Naive B cell (primary cell): ENCODE measurements around the gene TFDP1. TPM values are rescaled to one million over a fixed set of nuclear protein-coding genes. Genes with fewer than 3 reads are reported as not detected.

ENCODE experiments used
- ATAC-seq, 2 donors: fragments of 150-1000 bp; cut with Tn5 transposase; 2 replicates each; pipeline ENCODE4 v1.10.0; 2021; ENCODE audit warnings: low read depth in 2 of 2, mild to moderate bottlenecking in 2 of 2, moderate library complexity in 2 of 2
- DNase-seq: peaks from one replicate; pipeline ENCODE4 v3.0.0; 2022
- H3K27ac Mint-ChIP-seq, 6 donors: one replicate each; pipeline ENCODE4 v1.8.0; 2020 to 2022; ENCODE audit warnings: mild to moderate bottlenecking in 6 of 6, mixed read lengths in 6 of 6, moderate library complexity in 5 of 6, inconsistent platforms in 2 of 6
- H3K27me3 Mint-ChIP-seq, 3 donors: one replicate each; pipeline ENCODE4 v1.8.0; 2021 to 2022; ENCODE audit warnings: mixed read lengths in 3 of 3, mild to moderate bottlenecking in 1 of 3
- H3K36me3 Mint-ChIP-seq, 2 donors: one replicate each; pipeline ENCODE4 v1.8.0; 2020 to 2022; ENCODE audit warnings: mixed read lengths in 2 of 2, inconsistent platforms in 1 of 2, mild to moderate bottlenecking in 1 of 2
- H3K4me1 Mint-ChIP-seq, 3 donors: one replicate each; pipeline ENCODE4 v1.8.0; 2020 to 2022; ENCODE audit warnings: mixed read lengths in 3 of 3, inconsistent platforms in 1 of 3, mild to moderate bottlenecking in 1 of 3, moderate library complexity in 1 of 3
- H3K4me3 Mint-ChIP-seq, 8 donors: one replicate each; pipeline ENCODE4 v1.8.0; 2020 to 2022; ENCODE audit warnings: mild to moderate bottlenecking in 8 of 8, mixed read lengths in 8 of 8, moderate library complexity in 8 of 8, inconsistent platforms in 2 of 8
- H3K9me3 Mint-ChIP-seq, 7 donors: one replicate each; pipeline ENCODE4 v1.8.0; 2020 to 2022; ENCODE audit warnings: mixed read lengths in 7 of 7, mild to moderate bottlenecking in 5 of 7, inconsistent platforms in 2 of 7, moderate library complexity in 1 of 7
- polyA plus RNA-seq, 6 donors: library from polyadenylated mRNA; unstranded; fragments of 300-500 nt; fragmentation: Illumina TruSeq; gene quantifications; one replicate each; pipeline ENCODE4 v1.2.3, GENCODE V29; 2021; ENCODE audit warnings: low read depth in 6 of 6

TFDP1 gene
- polyA plus RNA-seq, 6 donors from 2014 or later: 25.3 to 70.8 (median 42.4) TPM

DNA sequence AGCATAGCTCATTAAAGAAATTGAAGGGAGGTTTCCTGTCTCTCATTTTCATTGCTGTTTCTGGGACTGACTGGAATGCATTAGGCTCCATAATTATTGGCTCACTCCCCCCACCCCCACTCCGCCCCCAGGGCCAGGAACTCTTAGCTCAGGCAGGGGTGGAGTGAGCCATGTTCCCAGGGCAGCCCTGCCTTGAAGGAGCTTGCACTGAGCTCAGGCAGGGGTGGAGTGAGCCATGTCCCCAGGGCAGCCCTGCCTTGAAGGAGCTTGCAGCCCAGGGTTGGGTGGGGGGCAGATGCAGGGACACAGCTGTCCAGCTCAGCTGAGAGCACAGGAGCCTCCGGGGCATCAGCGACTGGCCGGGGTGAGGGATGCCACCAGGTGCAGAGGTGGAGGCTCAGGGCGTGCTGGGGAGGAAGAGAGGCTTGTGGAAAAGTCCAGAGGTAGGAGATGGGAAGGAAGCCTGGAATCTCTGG, 39.1 kb upstream of the TFDP1 start:
- Mint-ChIP-seq H3K4me1 (peaks cover 0 to 5% (median 3%) of the 10 kb centered on the region in 3 donors), H3K4me3 (no peak overlapping the region), H3K27me3 (no peaks in the 10 kb centered on the region), H3K27ac (peak overlapping the region in 1 of 6 donors; percentile 28), H3K9me3 (peaks cover 0 to 8% (median 4%) of the 10 kb centered on the region in 7 donors), H3K36me3 (peaks cover 0 to 9% of the 10 kb centered on the region in 2 donors)
- ATAC-seq: no peak
- DNase-seq: no peak

DNA sequence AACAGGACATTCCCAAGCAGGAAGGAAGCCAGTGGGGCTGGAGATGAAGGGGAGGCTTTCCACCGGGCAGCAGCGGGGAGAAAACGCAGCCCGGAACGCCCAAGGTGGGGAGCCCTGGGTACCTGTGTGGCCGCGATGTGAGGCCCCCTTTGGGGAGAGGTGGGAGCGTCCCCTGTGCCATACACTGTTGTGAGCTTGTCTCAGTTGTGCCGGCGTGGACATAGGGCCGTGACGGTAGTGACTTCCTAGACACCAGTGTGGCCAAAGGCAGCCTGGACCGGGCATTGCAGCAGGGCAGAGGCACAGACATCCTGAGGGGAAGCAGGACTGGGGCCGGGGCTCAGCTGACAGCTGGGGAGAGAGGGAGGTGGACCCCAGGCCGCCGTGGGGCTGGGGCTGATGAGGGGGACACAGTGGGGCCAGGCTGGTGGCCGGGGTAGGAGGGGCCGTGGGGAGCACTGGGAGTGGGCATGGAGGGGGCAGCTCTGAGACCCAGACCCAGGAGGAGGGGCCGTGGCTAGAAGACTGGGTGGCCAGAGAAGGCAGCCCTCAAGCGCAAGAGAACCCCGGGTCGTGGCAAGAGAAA, 38.5 kb upstream of the TFDP1 start:
- no peak for ATAC-seq
- peak overlapping the region in 2 of 6 donors; percentile 28 to 47 for H3K27ac Mint-ChIP-seq

DNA sequence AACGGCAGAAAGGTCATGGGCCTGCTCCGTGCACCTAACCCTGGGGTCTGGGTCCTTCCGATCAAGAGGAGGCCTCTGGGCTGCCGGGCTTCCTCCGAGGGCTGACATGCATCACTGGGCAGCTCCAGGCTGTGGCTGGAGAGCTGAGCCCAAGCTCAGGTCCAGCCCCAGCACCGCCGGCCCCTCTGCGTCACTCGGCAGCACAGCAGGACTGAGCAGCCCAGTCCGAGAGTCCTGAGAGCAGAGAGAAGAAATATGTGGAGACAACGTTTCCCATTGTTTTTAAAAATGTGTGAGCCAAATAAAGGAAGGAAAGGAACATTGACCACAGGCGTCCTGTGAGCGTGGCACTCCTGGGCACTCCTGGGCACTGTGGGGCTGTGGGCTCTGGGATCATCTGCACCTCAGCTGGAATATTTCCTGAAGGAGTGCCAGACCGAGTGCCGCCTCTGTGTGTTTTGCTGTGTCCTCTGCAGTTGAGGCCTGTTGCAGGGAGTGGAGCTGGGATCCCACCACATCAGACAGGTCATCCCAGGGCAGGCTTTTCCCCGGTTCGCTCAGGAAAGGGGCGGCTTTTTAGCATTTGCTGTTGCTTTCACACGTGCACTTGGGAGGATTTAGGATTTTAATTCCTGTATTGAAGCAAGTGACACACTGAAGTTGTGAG, 37.8 kb upstream of the TFDP1 start:
- ATAC-seq (no peak), DNase-seq (no peak)
- H3K27ac Mint-ChIP-seq: no peak overlapping the region
- peaks cover 0 to 5% (median 3%) of the 10 kb centered on the region in 3 donors for H3K4me1 Mint-ChIP-seq
- H3K36me3 Mint-ChIP-seq: peaks cover 6 to 8% of the 10 kb centered on the region in 2 donors
- no peaks in the 10 kb centered on the region for H3K27me3 Mint-ChIP-seq
- no peaks in the 10 kb centered on the region for H3K9me3 Mint-ChIP-seq
- H3K4me3 Mint-ChIP-seq: no peak overlapping the region

More for the DNA sequence above, 38.5 kb upstream of the TFDP1 start:
- Mint-ChIP-seq H3K4me1 (peaks cover 0 to 5% (median 3%) of the 10 kb centered on the region in 3 donors), H3K4me3 (no peak overlapping the region), H3K27me3 (no peaks in the 10 kb centered on the region), H3K9me3 (peaks cover 0 to 2% (median 0%) of the 10 kb centered on the region in 7 donors), H3K36me3 (peaks cover 1 to 4% of the 10 kb centered on the region in 2 donors)
- no peak for DNase-seq

DNA sequence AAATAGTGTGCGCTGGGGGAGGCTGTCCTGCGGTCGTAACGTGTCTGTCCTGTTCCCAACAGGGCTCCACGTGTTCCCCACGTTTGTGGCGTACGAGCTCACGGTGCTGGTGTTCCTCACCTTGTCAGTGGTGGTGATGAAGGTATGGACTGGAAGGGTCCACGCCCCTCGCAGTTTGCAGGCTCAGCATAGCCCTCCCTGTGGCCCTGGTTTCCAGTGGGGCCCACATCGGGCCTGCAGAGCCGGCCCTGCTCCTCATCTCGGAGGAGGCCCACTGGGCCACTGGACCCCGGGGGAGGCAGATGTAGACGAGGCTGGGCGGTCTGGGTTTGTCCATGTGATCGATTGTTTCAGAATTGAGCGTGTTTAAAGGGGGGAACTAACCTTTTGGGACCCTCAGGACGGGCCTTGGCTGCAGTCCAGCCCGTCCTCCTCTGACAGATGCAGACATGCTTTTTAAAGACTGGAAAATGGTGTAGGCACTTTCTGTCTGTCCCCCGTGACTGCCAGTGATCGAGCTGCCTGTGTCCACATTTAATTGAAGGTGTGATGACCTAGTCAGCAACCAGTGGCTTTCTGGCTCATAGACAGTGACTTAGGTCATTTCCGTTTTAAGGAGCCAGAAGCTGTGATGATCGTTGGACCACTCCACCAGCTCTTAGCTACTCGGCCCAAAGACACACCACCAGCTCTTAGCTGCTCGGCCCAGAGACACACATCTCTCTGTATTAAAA, 37.1 kb upstream of the TFDP1 start:
- no peak for ATAC-seq
- Mint-ChIP-seq H3K9me3 (no peaks in the 10 kb centered on the region), H3K4me1 (peaks cover 0 to 5% (median 3%) of the 10 kb centered on the region in 3 donors), H3K4me3 (no peak overlapping the region), H3K36me3 (peaks cover 7 to 15% of the 10 kb centered on the region in 2 donors), H3K27ac (no peak overlapping the region), H3K27me3 (no peaks in the 10 kb centered on the region)
- no peak for DNase-seq

DNA sequence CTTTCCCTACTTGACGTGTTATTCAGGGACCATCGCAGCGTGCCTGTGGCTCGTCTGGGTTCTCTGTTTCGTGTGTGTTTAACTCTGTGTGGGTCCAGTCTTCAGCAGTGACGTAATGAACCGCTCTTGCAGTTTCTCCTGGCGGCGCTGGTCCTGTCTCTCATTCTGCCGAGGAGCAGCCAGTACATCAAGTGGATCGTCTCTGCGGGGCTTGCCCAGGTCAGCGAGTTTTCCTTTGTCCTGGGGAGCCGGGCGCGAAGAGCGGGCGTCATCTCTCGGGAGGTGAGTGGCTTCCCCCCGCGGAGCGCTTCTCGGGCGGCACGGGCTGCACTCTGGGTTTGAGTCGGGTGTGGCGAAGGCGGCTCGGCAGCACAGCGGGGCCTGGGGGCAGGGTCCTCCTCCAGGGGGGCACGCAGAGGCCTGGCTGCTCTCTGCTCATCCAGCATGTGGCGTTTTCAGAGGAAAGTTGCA, 36.3 kb upstream of the TFDP1 start:
- peaks cover 2 to 5% (median 5%) of the 10 kb centered on the region in 3 donors for H3K4me1 Mint-ChIP-seq
- ATAC-seq: no peak
- H3K4me3 Mint-ChIP-seq: no peak overlapping the region
- no peak for DNase-seq
- no peak overlapping the region for H3K27ac Mint-ChIP-seq
- no peaks in the 10 kb centered on the region for H3K27me3 Mint-ChIP-seq
- peaks cover 11 to 19% of the 10 kb centered on the region in 2 donors for H3K36me3 Mint-ChIP-seq
- H3K9me3 Mint-ChIP-seq: no peaks in the 10 kb centered on the region

DNA sequence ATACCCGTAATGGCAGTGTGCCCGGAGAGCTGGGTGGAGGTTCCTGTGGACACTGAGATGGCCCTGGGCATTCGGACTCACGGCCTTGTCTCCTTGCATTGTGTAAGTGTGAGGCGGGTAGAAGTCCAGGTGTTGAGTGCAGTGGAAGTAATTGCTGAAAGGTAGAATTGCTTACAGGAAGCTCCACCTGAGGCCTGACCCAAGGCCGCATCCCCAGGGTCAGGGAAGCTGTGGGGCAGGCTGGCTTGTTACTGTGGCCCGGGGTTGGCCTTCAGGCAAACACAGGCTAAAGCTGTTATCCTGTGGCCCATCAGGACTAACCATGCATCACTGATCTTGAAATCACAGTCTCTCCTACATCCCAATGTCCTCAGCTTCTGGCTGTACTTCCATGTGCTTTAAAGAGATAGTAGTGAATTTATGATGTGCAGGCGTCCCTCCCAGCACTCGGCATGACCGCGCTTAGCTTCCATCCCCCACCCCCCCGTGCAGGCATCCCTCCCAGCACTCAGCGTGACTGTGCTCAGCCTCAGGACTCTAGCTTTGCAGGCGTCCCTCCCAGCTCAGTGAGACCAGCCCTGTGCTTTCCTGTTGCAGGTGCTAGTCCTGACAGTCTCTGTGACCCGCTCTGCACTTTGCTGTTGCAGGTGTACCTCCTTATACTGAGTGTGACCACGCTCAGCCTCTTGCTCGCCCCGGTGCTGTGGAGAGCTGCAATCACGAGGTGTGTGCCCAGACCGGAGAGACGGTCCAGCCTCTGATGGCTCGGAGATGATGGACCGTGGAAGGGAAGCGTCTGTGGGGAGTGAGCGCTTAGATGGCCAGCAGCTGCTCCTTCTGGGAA, 35.6 kb upstream of the TFDP1 start:
- Mint-ChIP-seq H3K9me3 (no peaks in the 10 kb centered on the region), H3K4me3 (no peak overlapping the region), H3K27me3 (no peaks in the 10 kb centered on the region), H3K4me1 (peaks cover 0 to 3% (median 2%) of the 10 kb centered on the region in 3 donors), H3K27ac (no peak overlapping the region), H3K36me3 (peaks cover 11 to 22% of the 10 kb centered on the region in 2 donors)
- no peak for DNase-seq
- no peak for ATAC-seq

DNA sequence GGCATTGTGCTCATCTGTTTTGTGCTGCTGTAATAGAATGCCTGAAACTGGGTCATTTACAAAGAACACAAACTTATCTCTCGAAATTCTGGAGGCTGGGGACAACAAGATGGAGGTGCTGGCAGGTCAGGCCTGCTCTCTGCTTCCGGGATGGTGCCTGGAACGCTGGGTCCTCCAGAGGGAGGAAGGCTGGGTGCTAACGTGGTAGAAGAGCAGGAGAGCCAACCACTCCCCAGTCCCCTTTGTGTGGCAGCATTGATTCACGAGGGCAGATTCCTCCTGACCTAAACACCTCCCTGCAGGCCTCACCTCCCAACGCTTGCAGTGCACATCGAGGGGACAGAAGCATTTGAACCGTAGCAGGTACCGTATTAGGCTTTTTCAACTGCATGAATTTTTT, 34.1 kb upstream of the TFDP1 start:
- Mint-ChIP-seq H3K4me1 (peaks cover 0 to 3% (median 2%) of the 10 kb centered on the region in 3 donors), H3K36me3 (peaks cover 11 to 22% of the 10 kb centered on the region in 2 donors), H3K27ac (no peak overlapping the region), H3K9me3 (no peaks in the 10 kb centered on the region), H3K4me3 (no peak overlapping the region), H3K27me3 (no peaks in the 10 kb centered on the region)
- ATAC-seq (no peak), DNase-seq (no peak)

DNA sequence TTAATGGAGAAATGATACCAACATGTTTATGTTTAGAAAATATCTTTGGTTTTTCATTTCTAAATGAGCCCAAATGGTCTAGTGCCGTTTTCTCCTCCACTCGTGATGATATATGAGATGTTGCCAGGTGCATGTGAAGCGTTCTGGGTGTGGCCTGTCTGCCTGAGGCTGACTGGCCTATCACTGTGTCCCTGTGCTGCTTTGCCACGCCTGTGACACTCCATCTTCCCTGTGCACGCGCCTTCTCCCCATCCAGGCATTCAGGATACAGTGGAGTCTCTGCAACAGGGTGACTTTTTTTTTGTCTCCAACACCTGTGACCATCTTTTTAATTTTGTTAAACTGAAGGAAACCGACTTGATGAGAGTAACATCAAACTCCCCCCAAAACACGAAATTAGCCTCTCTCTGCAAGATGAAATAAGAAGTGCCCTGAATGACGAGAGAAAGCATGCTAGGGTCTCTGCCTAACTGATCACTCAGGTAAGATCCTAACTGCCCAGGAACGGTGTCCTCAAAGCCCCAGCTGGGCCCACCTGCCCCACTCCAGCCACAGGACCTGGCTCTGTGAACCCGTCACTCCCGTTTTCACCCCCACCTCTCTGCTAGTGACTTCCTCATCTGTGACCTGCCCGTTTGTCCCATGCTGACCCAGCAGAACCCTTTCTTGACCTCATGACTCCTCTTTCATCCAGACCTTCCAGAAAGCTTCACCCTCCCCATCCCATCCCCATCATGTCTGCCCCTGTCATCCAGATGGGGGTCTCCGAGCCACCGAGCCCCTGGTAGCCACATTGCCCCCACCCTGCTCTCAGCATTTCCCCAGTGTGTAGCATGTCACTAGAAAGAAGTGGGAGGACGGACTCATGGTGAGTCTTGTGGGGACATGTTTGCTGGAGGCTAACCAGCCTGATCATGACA, 33.2 kb upstream of the TFDP1 start:
- no peak for DNase-seq
- no peaks in the 10 kb centered on the region for H3K9me3 Mint-ChIP-seq
- no peak overlapping the region for H3K4me3 Mint-ChIP-seq
- H3K4me1 Mint-ChIP-seq: peaks cover 0 to 4% (median 3%) of the 10 kb centered on the region in 3 donors
- ATAC-seq: no peak
- peaks cover 11 to 22% of the 10 kb centered on the region in 2 donors for H3K36me3 Mint-ChIP-seq
- H3K27me3 Mint-ChIP-seq: no peaks in the 10 kb centered on the region
- H3K27ac Mint-ChIP-seq: peak overlapping the region in 2 of 6 donors; percentile 14 to 79

DNA sequence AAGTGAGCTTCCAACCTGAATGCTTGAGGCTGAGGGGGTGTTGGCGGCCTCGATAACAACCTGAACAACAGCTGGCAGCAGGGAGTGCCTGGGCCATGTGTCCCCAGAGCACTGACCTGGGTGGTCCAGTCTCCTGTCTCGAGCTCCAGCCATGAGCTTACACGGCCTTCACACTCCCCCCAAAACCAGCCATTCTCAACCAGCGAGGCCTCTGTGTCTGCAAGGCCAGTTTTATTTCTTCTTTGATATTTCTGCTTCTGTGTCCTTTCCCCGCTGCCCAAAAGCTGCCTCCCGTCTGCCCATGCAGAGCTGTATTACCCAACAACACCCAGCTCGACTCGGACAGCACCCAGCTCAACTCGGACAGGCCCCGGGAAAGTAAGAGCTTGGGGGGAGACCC, 32.5 kb upstream of the TFDP1 start:
- no peak for DNase-seq
- H3K27ac Mint-ChIP-seq: no peak overlapping the region
- ATAC-seq: no peak
- H3K27me3 Mint-ChIP-seq: no peaks in the 10 kb centered on the region
- H3K36me3 Mint-ChIP-seq: peaks cover 11 to 22% of the 10 kb centered on the region in 2 donors
- H3K4me3 Mint-ChIP-seq: no peak overlapping the region
- no peaks in the 10 kb centered on the region for H3K9me3 Mint-ChIP-seq
- H3K4me1 Mint-ChIP-seq: peaks cover 3 to 6% (median 6%) of the 10 kb centered on the region in 3 donors

DNA sequence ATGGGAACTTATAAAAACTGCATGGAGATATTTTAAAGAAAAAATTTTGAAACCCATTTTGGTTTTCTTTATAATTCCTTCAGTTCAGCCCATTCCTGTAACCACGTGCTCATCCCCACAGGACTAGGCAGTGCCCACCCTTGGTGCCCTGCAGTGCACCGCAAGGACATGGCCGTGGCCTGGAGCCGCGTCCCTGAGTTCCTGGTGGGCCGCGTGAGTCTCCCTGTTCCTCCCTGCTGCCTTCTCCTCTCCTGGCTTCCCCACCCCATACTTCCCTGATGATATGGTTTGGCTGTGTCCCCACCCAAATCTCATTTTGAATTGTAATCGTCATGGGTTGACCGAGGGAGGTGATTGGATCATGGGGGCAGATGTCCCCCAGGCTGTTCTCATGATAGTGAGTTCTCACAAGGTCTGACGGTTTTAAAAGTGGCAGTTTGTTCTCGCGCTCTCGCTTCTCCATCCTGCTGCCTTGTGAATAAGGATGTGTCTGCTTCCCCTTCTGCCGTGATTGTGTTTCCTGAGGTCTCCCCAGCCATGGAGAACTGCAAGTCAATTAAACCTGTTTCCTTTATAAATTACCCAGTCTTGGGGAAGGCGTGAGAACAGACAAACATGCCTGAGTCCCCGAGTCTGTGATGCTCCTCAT, 31.6 kb upstream of the TFDP1 start:
- peaks cover 11 to 22% of the 10 kb centered on the region in 2 donors for H3K36me3 Mint-ChIP-seq

DNA sequence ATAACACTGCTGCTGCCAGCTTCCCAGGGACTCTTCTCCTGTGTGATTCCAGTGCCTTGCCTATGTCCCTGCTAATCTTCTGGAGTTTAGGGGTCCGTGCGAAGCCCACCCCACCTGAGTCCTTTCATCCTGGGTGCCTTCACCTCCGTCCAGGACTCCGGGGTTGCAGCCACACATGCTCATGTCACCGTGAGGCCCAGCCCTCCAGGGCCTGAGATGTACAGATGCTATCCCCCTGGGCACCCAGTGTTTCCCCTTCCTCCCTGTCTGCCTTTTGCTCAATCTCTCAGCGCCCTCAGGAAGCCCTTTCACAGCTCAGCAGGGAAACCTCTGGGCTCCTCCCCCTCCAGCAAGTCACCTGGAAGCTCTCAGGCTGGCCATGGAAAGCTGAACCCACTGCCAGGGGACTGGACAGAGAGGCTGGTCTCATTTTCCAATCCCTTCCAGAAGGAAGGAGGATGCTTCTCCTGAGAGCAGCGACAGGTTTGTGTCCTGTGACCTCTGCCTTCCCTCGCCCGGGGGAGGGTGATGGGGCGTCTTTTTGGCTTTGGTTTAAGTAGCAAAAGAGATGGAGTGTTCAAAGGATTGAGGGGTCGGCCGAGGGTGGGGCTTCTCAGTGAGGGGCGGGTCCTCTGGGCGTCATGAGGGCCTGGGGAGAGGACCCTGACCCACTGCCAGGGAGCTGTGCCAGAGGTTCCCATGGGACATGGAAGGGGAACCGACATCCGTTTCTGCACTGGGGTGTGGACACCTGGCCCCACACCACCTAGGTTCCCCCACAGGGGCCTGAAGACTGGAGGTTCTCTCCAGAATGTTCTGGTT, 30.8 kb upstream of the TFDP1 start:
- no peak for ATAC-seq
- Mint-ChIP-seq H3K4me1 (peaks cover 11 to 20% (median 15%) of the 10 kb centered on the region in 3 donors), H3K9me3 (no peaks in the 10 kb centered on the region), H3K27me3 (no peaks in the 10 kb centered on the region), H3K27ac (no peak overlapping the region), H3K36me3 (peaks cover 11 to 22% of the 10 kb centered on the region in 2 donors), H3K4me3 (no peak overlapping the region)
- DNase-seq: no peak

More for the DNA sequence above, 31.6 kb upstream of the TFDP1 start:
- H3K4me1 Mint-ChIP-seq: peaks cover 9 to 15% (median 12%) of the 10 kb centered on the region in 3 donors
- no peak for DNase-seq
- no peak overlapping the region for H3K4me3 Mint-ChIP-seq
- no peaks in the 10 kb centered on the region for H3K9me3 Mint-ChIP-seq
- no peaks in the 10 kb centered on the region for H3K27me3 Mint-ChIP-seq
- ATAC-seq: no peak
- no peak overlapping the region for H3K27ac Mint-ChIP-seq
